KOPT-K1 (cell line): ENCODE results near the gene YIPF6.
"Not testable (repeated sequence)": the region's sequence is repeated elsewhere in the genome, so short reads cannot be mapped to it uniquely, and the experiment has no call there.

ENCODE experiments used
- H3K27ac ChIP-seq: fragments of 200-600 bp; sonication (generic); 2 replicates; pipeline ENCODE4 v1.5.1; 2016; ENCODE audit warnings: antibody characterized with exemption, mild to moderate bottlenecking, low read depth, low read length; ENCODE audit not compliant: poor library complexity, severe bottlenecking
- H3K36me3 ChIP-seq: fragments of 200-600 bp; sonication (generic); 2 replicates; pipeline ENCODE4 v1.5.1; 2017; ENCODE audit warnings: antibody characterized with exemption, mild to moderate bottlenecking, low read length, moderate library complexity; ENCODE audit not compliant: insufficient read depth
- H3K9me3 ChIP-seq: fragments of 200-600 bp; sonication (generic); 2 replicates; pipeline ENCODE4 v1.5.1; 2017; ENCODE audit warnings: antibody characterized with exemption, low read length, mild to moderate bottlenecking; ENCODE audit not compliant: insufficient read depth, poor library complexity, severe bottlenecking

The YIPF6 gene

GRCh38 chrX:68498508-68499379, at the start of gene YIPF6:
TSS of gene YIPF6 (plus strand) at chrX:68499051. CDS start at chrX:68499067, 16 bp downstream.
- peak within 1 kb of the TSS; percentile 79 for H3K27ac ChIP-seq
- H3K9me3 ChIP-seq = no peaks in the 10 kb centered on the region
- no peaks in the 10 kb centered on the region for H3K36me3 ChIP-seq

DNA sequence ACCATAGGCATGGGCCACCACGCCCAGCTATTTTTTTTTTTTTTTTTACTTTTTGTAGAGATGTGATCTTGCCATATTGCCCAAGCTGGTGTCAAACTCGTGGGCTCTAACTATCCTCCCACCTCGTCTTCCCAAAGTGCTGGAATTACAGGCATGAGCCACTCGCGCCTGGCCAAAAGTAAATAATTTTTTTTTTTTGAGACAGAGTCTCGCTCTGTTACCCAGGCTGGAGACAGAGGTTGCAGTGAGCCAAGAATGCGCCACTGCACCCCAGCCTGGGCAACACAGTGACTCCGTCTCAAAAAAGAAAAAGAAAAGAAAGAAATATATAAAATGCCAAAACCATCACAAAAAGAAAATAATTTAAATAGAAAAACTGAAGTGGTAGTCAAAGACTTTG, 47.1 kb upstream of the YIPF6 start:
- Histone ChIP-seq H3K36me3 (no peaks in the 10 kb centered on the region), H3K27ac (no peak overlapping the region)

DNA sequence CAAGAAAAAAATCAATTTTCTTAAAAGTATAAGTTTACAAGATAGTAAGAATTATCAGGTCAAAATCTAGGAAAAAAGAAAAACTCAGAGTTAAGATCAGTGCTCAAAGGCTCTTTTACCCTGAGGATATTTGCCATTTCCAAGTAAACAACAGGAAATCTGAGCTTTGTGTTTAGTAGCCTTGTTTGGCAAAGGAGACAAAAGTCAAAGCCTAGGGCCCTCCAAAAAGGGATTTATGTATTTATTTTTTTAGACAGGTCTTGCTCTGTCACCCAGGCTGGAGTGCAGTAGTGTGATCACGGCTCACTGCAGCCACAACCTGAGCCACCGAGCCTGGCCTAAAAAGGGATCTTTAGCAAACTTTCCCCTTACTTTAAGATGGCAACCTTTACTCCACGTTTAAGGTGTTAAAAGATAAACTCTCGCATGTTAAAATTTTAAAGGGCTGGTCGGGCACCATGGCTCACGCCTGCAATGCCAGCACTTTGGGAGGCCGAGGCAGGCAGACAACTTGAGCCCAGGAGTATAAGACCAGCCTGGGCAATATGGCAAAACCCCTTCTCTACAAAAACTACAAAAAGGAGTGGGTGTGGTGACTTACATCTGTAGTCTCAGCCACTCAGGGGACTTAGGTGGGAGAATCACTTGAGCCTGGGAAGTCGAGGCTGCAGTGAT, 44.2 kb upstream of the YIPF6 start:
- H3K36me3 ChIP-seq = no peaks in the 10 kb centered on the region
- no peaks in the 10 kb centered on the region for H3K9me3 ChIP-seq
- H3K27ac ChIP-seq = no peak overlapping the region

More for the DNA sequence above, 47.1 kb upstream of the YIPF6 start:
- H3K9me3 ChIP-seq = no peaks in the 10 kb centered on the region

GRCh38 chrX:68455151-68455510, 43.7 kb upstream of the YIPF6 start:
- H3K27ac ChIP-seq = no peak overlapping the region
- H3K9me3 ChIP-seq = no peaks in the 10 kb centered on the region
- no peaks in the 10 kb centered on the region for H3K36me3 ChIP-seq

DNA sequence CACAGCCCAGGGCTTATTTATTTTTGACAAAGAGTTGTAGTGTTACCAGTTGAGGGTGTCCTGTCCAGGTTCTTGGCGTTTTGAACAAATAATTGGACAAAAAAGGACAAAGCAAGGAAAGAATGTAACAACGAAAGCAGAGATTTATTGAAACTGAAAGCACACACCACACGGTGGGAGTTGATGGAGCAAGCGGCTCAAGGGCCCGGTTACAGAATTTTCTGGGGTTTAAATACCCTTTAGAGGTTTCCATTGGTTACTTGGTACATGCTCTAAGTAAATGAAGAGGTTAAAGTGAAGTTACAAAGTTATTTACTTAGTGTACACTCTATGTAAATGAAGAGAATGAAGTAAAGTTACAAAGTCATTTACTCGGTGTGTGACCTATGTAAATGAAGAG, 37.8 kb upstream of the YIPF6 start:
- no peak overlapping the region for H3K27ac ChIP-seq

DNA sequence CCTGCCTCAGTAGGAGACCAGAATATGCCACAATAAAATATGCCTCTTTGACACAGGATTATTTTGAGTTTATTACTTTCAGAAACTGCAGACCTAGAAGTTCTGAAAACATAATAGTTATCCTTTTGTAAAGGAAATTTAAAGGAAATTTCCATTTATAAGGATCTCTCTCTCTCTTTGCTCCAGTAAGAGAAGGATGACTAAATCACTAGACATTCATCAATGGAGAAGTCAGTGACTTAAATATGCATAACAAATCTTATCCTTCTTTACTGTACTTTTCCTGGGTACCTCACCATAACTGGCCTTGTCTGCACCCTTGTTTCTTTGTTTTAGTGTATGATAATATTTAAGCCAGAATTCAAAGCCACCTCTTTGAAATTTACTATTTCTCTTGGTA, 37.3 kb upstream of the YIPF6 start:
- Histone ChIP-seq H3K36me3 (no peaks in the 10 kb centered on the region), H3K27ac (no peak overlapping the region), H3K9me3 (no peaks in the 10 kb centered on the region)

More for the DNA sequence above, 37.8 kb upstream of the YIPF6 start:
- Histone ChIP-seq H3K9me3 (no peaks in the 10 kb centered on the region), H3K36me3 (no peaks in the 10 kb centered on the region)

GRCh38 chrX:68462197-68462596, 36.7 kb upstream of the YIPF6 start:
- no peaks in the 10 kb centered on the region for H3K36me3 ChIP-seq
- no peak overlapping the region for H3K27ac ChIP-seq
- H3K9me3 ChIP-seq = no peaks in the 10 kb centered on the region

DNA sequence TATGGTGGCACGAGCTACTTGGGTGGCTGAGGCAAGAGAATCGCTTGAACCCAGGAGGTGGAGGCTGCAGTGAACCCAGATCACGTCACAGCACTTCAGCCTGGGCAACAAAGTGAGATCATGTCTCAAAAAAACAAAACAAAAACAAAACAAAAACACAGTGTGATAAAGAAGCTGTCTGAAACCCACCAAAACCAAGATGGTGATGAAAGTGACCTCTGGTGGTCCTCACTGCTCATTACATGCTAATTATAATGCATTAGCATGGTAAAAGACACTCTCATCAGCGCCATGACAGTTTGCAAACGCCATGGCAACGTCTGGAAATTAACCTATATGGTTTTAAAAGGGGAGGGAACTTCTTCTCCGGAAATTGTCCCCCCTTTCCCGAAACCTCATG, 36.2 kb upstream of the YIPF6 start:
- H3K27ac ChIP-seq = no peak overlapping the region
- H3K36me3 ChIP-seq = no peaks in the 10 kb centered on the region
- no peaks in the 10 kb centered on the region for H3K9me3 ChIP-seq

DNA sequence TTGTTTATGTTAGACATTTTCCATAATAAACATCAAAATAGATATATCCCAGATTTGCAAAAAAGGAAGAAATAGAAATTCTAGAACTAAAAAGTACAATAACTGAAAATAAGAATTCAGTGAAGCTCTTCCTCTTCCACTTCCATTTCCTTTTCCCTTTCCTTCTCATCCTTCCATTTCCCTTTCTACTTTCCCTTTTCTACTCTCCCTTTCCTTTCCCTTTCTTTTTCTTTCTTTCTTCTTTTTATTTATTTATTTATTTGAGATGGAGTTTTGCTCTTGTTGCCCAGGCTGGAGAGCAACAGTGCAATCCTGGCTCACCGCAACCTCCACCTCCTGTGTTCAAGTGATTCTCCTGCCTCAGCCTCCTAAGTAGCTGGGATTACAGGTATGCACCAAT, 35.0 kb upstream of the YIPF6 start:
- no peaks in the 10 kb centered on the region for H3K36me3 ChIP-seq
- no peaks in the 10 kb centered on the region for H3K9me3 ChIP-seq
- no peak overlapping the region for H3K27ac ChIP-seq

DNA sequence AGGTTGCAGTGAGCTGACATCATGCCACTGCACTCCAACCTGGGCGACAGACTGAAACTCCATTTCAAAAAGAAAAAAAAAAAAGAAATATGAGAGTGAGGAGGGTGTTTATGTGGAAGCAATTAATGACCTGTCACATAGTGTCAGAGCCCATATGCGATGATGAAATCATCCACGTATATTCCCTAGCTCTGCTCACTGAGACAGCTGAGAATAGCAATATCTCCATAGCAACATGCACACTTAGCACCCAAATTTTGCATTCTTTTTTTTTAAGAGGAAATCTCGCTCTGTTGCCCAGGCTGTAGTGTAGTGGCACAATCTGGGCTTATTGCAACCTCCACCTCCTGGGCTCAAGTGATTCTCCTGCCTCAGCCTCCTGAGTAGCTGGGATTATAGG, 34.1 kb upstream of the YIPF6 start:
- Histone ChIP-seq H3K36me3 (no peaks in the 10 kb centered on the region), H3K27ac (no peak overlapping the region), H3K9me3 (no peaks in the 10 kb centered on the region)

DNA sequence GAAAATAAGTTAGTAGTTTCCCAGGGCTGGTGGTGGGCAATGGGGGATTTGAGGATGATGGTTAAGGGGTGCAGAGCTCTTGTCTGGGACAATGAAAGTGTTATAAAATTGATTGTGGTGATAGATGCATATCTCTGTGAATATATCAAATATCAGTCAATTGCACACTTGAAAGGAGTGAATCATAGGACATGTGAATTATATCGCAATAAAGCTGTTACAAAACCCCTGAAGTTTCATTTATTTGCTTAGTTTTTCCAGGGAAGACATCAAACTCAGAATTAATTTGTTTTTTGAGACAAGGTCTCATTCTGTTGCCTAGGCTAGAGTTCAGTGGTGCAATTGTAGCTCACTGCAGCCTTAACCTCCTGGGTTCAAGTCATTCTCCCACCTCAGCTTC, 17.9 kb upstream of the YIPF6 start:
- no peaks in the 10 kb centered on the region for H3K9me3 ChIP-seq
- no peaks in the 10 kb centered on the region for H3K36me3 ChIP-seq
- H3K27ac ChIP-seq = no peak overlapping the region

DNA sequence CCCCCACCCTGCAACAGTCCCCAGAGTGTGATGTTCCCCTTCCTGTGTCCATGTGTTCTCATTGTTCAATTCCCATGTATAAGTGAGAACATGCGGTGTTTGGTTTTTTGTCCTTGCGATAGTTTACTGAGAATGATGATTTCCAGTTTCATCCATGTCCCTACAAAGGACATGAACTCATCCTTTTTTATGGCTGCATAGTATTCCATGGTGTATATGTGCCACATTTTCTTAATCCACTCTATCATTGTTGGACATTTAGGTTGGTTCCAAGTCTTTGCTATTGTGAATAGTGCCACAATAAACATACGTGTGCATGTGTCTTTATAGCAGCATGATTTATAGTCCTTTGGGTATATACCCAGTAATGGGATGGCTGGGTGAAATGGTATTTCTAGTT, 12.7 kb upstream of the YIPF6 start:
- H3K9me3 ChIP-seq, H3K27ac ChIP-seq, H3K36me3 ChIP-seq: not testable (repeated sequence)

- H3K27ac ChIP-seq = no peak overlapping the region
- no peaks in the 10 kb centered on the region for H3K36me3 ChIP-seq
- H3K9me3 ChIP-seq = no peaks in the 10 kb centered on the region
These were observed 11.6 kb upstream of the YIPF6 start for GRCh38 chrX:68487254-68487653.

- H3K9me3 ChIP-seq = no peaks in the 10 kb centered on the region
- no peaks in the 10 kb centered on the region for H3K36me3 ChIP-seq
- H3K27ac ChIP-seq = no peak overlapping the region
These were observed 10.9 kb upstream of the YIPF6 start for GRCh38 chrX:68487924-68488323.

DNA sequence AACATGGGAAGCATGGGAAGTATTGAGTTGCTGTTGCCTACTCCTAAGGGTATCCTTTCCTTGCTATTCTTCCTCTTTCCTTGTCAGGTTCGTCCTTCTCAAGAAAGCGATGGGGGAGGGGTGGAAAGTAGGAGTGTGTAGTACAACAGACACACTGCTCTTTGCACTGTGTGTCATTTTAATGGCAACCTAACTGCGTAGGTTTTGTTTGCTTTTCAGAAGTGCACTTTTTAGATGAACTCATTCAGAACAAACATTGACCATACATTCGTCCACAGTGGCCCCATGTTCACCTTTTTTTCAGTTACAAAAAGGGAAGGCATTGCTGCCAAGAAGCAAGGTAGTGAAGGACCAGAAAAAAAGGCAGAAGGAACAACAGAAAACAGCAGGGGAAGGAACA, 10.2 kb upstream of the YIPF6 start:
- H3K9me3 ChIP-seq = no peaks in the 10 kb centered on the region
- H3K27ac ChIP-seq = no peak overlapping the region
- H3K36me3 ChIP-seq = no peaks in the 10 kb centered on the region

- Histone ChIP-seq H3K9me3 (no peaks in the 10 kb centered on the region), H3K27ac (no peak overlapping the region)
These were observed 8.2 kb upstream of the YIPF6 start for GRCh38 chrX:68490644-68491043.

More at GRCh38 chrX:68490644-68491043, 8.2 kb upstream of the YIPF6 start:
- H3K36me3 ChIP-seq = no peaks in the 10 kb centered on the region
